Cerebellar cortex (tissue), 1 donor: ENCODE data around the gene HSPA12A.
A peak's percentile ranks its signal among the peaks of the same experiment; 100 is the strongest.

Experiments used
- DNase-seq: peaks from one replicate; pipeline ENCODE4 v3.0.0-alpha.2; 2015; ENCODE audit warnings: low spot score

HSPA12A gene

GRCh38 chr10:116743266-116744064, 1.1 kb upstream of the HSPA12A start:
- DNase-seq = no peak

DNA sequence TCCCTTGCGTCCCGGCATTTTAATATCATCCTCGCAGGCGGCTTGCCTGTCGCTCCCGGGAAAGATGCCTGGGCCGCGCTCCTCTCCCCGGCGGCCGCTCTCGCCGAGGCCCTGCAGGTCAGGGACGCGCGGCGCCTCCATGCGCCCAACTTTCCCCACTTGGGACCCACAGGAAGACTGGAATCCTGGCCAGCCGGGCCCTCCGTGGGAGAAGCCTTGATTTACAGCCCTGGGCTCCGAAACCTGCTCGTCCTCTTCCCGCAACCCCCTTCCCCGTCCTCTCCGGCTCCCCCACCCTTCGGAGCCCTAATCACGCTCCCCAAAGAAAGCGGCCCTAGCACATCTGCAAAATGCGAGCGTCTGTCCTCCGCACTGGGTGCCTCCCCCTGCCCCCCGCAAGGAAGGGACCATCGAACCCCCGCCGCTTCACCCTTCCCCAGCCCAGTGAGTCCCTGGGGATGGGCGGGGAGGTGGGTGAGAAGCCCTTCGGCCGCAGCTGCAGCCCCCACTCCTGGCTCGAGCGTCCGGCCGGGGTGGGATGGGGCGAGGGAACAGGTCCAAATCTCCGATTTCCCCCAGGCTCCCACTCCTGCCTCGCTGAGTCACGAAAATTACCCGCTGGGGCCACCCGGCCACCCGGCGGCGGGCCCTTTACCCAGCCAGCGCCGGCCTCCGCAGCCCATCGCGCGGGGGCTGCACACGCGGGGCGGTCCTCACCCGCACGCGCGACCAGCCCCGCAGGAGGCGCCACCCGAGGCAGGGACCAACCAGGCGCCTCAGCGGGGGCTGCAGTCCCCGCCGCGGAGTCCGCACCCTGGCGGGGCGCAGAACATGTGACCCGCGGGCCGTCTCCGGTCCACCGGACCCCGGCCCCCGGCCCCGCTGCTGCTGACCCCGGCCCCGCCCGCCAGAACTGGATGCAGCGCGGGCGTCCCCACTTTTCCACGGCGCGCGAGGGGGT, 695 bp downstream of the HSPA12A start:
- no peak for DNase-seq

- no peak for DNase-seq
These were observed 1.4 kb downstream of the HSPA12A start for GRCh38 chr10:116740971-116741370.

DNA sequence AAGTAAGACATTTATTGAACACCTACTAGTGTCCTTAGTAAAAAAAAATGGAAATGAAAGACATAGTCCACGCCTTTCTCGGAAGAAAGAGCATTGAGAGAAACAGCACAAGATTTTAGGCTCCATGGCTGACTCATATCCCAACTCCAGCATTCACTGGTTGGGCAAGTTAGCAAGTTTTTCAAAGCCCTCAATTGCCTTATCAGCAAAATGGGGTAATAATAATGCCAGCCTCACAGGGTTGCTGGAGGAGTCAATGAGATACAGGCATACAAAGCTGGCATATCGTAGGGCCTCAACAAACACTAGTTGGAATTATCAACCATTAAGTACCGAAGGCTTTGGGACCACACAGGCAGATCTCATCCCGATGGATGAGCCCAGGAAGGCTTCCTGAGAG, 4.0 kb downstream of the HSPA12A start:
- no peak for DNase-seq

- DNase-seq = peak; percentile 60
These were observed 4.6 kb downstream of the HSPA12A start for GRCh38 chr10:116737627-116738327.

DNA sequence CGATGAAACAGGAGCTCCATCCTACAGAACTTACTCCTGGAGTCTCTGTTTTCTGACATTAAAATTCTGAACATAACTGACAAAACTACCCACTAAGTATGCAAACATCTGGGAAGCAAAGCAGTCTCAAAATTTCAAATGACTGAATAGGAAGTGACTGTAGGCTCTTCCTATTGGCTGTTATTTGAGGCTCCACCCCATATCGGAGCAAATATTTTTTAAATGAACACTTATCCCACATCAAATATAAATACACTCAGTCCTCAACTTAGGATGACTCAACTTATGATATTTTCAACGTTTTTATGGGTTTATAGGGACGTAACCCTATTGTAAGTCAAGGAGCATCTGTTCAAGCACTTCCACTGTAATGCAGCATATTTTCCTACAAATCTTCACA, 8.8 kb downstream of the HSPA12A start:
- DNase-seq = no peak

GRCh38 chr10:116732573-116732972, 9.8 kb downstream of the HSPA12A start:
- no peak for DNase-seq

- no peak for DNase-seq
These were observed 11.7 kb downstream of the HSPA12A start for GRCh38 chr10:116730464-116731260.

DNA sequence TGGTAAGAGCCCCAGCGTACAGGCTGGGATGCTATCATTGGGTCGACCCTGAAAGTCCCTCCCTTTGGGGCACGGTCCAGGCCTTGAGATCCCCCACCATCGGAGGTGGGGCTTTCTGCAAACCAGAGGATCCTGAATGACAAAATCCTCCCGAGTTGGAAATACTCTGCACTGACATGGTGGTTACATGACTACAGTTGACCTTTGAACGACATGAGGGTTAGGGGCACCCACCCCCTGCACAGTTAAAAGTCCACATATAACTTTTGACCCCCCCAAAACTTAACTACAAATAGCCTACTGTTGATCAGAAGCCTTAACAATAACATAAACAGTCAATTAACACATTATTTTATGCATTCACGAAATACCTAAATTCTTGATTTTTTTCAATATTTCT, 13.1 kb downstream of the HSPA12A start:
- no peak for DNase-seq

DNA sequence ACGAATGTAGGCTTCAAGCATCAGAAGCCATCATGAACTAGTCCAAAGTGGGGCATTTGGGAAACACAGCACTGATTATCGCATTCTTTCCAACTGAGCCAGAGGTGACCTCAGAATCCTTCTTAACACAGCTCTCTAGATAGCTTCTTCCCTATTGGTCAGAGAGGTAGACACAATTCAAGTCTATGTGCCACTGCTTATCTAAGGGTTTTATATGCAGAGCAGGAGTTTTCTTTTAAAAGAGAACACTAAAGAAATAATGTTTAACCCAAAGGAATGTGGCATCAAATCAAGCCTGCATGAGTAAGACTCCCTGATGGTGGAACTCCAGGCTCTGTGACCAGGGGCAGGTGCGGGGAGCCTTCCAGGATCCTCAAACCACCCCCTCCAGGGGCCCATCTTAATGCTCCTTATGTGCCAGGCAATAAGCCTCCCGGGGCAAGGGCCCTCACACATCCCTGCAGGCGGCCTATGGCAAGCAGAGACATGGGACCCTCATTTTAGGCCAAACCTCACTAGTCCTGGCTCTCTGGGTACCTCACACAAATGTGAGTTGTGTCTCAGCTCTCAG, 13.8 kb downstream of the HSPA12A start:
- DNase-seq = no peak

GRCh38 chr10:116723428-116724281, 18.7 kb downstream of the HSPA12A start:
- DNase-seq = no peak

- no peak for DNase-seq
These were observed 19.5 kb downstream of the HSPA12A start for GRCh38 chr10:116722736-116723427.

GRCh38 chr10:116721547-116722392, 20.6 kb downstream of the HSPA12A start:
- DNase-seq = no peak

DNA sequence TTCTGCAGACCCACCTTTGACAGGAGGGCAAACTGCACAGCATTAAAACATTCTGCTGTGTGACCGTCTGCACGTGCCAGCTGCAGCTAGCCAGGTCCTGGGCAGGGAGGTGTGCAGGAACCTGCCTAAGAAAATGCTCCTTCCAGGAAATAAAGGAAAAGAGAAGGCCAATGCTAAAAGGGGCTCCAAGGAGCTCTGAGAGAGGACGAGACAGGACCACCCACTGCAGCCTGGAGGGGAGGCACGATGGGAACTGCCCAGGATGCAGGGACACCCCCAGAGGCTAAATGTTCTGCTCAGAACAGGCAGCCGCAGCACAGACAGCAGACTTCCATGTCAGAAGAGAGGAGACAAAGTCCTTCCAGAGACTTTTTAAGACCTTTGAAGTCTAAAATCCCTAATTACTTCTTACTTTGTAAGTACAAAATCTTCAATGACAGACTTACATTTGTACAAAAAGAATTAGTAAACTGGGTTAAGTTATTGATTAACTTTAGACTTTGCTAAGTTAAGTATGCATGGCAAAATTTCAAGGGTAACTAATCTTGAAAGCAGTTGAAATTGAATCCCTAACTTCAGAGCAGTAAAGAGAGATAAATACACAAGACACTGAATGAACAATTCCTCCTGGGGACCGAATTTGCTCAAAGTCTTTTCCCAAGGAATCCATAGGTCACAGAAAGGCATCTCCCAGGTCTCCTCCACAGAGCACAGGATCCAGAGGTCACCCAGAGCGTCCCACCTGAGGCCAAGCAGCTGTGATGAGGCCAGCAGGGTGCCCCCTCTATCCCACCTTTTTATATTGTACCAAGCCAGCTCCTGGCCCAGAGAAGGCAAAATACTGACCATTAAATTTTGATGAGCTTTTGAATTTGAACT, 21.5 kb downstream of the HSPA12A start:
- DNase-seq = no peak

GRCh38 chr10:116720241-116720643, 22.1 kb downstream of the HSPA12A start:
- no peak for DNase-seq

GRCh38 chr10:116719804-116720203, 22.6 kb downstream of the HSPA12A start:
- no peak for DNase-seq

GRCh38 chr10:116718058-116718457, 24.3 kb downstream of the HSPA12A start:
- DNase-seq = no peak

GRCh38 chr10:116716381-116716780, 26.0 kb downstream of the HSPA12A start:
- DNase-seq = no peak
